HG02798 (cell line): ENCODE data around the gene CD300H.
"Not testable (repeated sequence)": the region's sequence is repeated elsewhere in the genome, so short reads cannot be mapped to it uniquely, and the experiment has no call there.

ENCODE experiments used
- ATAC-seq: cut with Tn5 transposase; IDR thresholded peaks from one replicate; pipeline ENCODE4 v1.9.1; 2021; ENCODE audit warnings: mild to moderate bottlenecking; ENCODE audit not compliant: unreplicated experiment, poor library complexity

CD300H gene

GRCh38 chr17:74591503-74591902 lies 24.2 kb upstream of the CD300H start:
- ATAC-seq = no peak

- ATAC-seq = no peak
These were observed 18.4 kb upstream of the CD300H start for GRCh38 chr17:74585711-74586110.

GRCh38 chr17:74584292-74585060 lies 17.2 kb upstream of the CD300H start:
- ATAC-seq = no peak

GRCh38 chr17:74582633-74583032 lies 15.3 kb upstream of the CD300H start:
- no peak for ATAC-seq

GRCh38 chr17:74579900-74580299 lies 12.6 kb upstream of the CD300H start:
- no peak for ATAC-seq

- ATAC-seq = no peak
These were observed 11.7 kb upstream of the CD300H start for GRCh38 chr17:74578979-74579378.

GRCh38 chr17:74574489-74575142 lies 7.3 kb upstream of the CD300H start:
- no peak for ATAC-seq

- not testable (repeated sequence) for ATAC-seq
These were observed 6.3 kb upstream of the CD300H start for GRCh38 chr17:74573635-74574034.

GRCh38 chr17:74573169-74573568 lies 5.9 kb upstream of the CD300H start:
- ATAC-seq = no peak

GRCh38 chr17:74571621-74572270 lies 4.4 kb upstream of the CD300H start:
- ATAC-seq = no peak

GRCh38 chr17:74569020-74570003 lies 2.0 kb upstream of the CD300H start:
- no peak for ATAC-seq

GRCh38 chr17:74568106-74568873 lies 981 bp upstream of the CD300H start:
- ATAC-seq = no peak

- ATAC-seq = no peak
These were observed 1.1 kb downstream of the CD300H start for GRCh38 chr17:74566132-74566753.

- no peak for ATAC-seq
These were observed 2.2 kb downstream of the CD300H start for GRCh38 chr17:74565126-74565525.

GRCh38 chr17:74563358-74563757 lies 4.0 kb downstream of the CD300H start:
- no peak for ATAC-seq

GRCh38 chr17:74561586-74561985 lies 5.7 kb downstream of the CD300H start:
- no peak for ATAC-seq

- ATAC-seq = no peak
These were observed 8.3 kb downstream of the CD300H start for GRCh38 chr17:74558882-74559519.

- ATAC-seq = not testable (repeated sequence)
These were observed 8.9 kb downstream of the CD300H start for GRCh38 chr17:74558402-74558801.
